GM08714 (cell line): Measurements from ENCODE around the gene ATF5.
"Not testable (repeated sequence)": the region's sequence is repeated elsewhere in the genome, so short reads cannot be mapped to it uniquely, and the experiment has no call there.

Source experiments
- H3K4me3 ChIP-seq: fragments of 200-500 bp; sonication (Bioruptor generic); 2 replicates; pipeline ENCODE4 v1.5.1; 2014; ENCODE audit warnings: mild to moderate bottlenecking, low read length, inconsistent platforms
- ZNF274 ChIP-seq: IDR thresholded peaks from 2 replicates; pipeline ENCODE4 v1.6.1; 2012; ENCODE audit warnings: mild to moderate bottlenecking, low read depth, low read length

Gene ATF5

DNA sequence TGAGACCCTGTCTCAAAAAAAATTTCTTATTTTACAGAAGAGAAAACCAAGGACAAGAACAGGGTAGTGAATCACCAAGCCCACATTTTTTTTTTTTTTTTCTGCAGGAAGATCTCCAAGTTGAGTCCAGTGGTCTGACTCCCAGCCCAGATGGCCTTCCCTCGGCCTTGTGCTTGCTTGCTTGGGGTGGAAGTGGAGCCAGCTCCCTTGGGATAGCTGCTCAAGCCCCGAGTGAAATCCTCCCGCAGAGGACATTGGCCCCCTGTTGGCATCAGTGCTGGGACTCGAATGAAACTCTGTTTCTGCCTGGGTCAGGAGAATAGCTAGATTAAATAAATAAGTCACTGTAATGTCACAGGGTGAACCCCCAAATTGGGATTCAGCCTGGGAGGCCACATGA lies 9.7 kb downstream of the ATF5 start:
- no peak for TF ChIP-seq ZNF274
- H3K4me3 ChIP-seq: no peak overlapping the region

DNA sequence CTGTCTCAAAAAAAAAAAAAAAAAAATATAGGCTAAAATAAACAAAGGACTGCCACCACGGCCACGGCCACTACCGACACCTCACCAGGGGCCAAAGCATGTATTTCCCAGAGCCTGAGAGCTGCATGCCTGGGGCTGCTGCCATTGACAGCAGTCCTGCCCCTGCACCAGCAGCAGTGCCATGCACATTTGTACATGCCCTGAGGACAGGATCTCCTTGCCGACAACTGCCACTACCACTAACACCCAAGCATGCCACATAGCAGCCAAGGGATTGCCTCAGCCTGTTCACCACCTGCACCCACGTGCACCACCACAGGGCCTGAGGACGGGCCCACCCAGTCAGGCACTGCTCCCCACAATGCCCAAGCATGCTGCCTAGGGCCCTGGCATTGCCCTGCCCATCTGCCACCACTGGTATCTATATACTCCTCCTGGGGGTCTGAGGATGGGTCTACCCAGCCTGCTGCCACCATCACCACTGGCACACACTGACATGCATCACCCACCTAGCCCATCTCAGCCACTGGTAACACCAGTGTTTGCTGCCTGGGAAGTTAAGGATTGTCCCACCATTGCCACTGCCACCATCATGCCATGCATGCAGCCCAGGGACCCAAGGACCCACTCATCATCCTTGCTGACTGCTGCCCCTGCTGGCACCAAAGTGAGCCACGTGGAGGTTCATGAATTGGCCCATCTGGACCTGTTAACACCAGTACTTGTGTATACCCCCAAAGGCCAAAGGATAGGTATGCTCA lies 10.9 kb downstream of the ATF5 start:
- no peak for TF ChIP-seq ZNF274
- H3K4me3 ChIP-seq: no peak overlapping the region

DNA sequence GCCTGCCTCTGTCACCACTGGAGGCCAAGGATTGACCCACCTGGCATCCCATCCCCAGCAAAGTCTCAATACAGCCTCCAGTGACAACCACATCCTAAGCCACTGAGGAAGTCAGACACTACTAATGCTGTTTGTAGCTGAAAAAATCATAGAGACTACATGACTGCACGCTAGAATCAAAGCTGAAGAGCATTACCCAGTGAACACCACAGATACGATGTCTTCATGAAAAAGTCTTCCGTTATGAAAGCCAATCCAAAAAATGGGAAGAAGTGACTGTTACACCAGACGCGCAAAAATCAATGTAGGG lies 11.4 kb downstream of the ATF5 start:
- no peak for TF ChIP-seq ZNF274
- no peak overlapping the region for H3K4me3 ChIP-seq

DNA sequence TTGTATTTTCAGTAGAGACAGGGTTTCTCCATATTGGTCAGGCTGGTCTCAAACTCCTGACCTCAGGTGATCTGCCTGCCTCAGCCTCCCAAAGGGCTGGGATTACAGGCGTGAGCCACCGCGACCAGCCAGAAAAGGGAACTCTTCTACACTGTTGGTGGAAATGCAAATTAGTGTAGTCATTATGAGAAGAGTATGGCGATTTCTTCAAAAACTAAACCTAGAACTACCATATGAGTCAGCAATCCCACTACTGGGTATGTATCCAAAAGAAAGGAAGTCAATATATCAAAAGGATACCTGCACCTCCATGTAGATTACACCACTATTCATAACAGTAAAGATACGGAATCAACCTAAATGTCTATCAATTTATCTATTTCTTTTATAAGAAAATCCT lies 15.6 kb downstream of the ATF5 start:
- H3K4me3 ChIP-seq: not testable (repeated sequence)

DNA sequence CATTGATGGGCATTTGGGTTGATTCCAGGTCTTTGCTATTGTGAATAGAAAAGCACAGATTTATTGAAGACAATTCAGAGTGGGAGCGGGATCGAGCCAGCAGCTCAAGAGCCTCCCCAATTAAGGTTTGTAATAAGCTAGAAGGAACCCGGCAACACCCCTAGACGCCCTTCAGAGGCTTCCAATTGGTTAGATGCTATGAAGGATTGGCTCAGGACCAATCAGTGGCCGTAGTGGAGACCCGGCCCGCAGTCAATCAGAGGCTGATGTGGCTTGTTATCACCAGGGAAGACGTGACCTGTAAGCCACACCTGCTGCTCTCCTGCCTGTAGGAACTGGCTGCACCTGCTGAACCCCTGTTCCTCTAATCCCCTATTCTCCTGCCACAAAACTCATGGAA lies 17.4 kb downstream of the ATF5 start:
- no peak for TF ChIP-seq ZNF274
- no peak overlapping the region for H3K4me3 ChIP-seq

DNA sequence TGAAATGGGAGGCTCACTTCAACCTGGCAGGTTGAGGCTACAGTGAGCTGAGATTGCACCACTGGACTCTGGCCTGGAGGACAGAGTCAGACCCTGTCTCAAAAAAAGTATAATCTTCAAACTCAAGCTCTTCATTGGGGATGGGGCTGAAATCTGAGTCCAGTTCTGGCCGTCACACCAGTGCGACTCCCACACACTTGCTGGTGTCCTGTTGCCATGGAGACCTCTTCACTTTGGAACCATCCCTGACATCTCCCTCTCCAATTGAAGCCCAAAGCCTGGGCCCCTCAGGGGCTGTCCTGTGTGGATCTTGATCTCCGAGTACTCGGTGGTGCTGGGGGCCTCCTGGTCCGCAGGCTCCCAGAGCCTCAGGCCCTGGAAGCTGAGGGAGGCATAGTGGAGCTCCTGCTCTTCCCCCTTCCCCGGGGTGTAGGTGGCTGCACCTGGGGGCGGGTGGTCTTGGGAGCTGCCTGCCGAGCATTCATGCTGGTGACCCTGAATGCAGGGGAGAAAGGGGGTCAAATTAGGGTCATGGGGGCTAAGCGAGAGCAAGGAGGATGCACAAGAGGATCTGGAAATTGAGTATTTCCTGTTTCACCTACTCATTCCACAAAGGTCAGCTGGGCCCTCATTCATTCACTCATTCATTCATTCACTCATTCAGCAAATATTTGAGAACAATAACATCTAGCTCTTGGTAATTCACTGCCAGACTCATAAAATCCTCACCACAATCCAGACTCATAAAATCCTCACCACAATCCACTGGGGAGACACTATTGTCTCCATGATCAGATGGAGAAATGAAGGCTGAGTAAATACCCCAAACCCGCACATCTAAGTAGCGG lies 21.0 kb downstream of the ATF5 start:
- no peak for TF ChIP-seq ZNF274

DNA sequence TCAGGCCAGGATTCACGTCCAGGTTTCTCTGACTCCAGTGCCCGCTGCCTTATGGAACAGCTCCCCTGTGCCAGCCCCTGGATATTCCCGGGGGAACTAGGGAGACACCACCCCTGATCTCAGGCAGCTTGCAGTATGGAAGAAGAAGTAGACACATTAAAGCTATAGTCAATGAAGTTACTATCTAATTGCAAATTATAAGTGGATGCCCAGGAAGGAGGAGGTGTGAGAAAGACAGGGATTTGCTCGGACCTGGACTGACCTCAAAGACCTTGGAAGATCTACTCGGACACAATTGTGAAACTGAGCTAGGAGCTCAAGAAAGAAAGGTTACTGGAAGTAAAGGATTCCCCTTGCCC lies 21.6 kb downstream of the ATF5 start:
- H3K4me3 ChIP-seq: no peak overlapping the region
- TF ChIP-seq ZNF274: no peak

More for the DNA sequence above, 21.0 kb downstream of the ATF5 start:
- no peak overlapping the region for H3K4me3 ChIP-seq

DNA sequence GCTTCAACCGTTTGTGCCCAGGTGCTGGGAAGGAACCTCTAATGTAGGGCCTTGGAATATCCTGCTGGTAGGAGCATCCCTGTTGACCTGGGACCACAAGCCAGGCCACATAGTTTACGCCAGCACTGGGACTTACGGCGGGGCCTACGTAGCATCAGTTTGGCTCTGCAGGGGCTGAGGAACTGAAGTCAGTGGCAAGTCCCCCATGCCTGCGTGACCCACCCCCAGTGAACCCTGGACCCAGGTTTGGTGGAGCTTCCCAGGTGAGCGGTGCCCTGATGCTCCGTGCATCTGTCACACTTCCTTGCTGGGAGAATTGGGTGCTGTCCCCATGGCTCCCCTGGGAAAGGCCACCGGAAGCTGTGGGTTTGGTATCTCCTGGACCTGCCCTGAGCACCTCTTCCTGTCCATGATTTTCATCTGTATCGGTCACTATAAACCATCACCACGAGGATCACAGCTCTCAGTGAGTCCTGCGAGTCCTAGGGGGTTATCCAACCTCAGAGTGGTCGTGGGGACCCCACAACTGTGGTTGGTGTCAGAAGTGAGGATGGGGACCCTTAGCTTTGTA lies 22.0 kb downstream of the ATF5 start:
- no peak overlapping the region for H3K4me3 ChIP-seq
- TF ChIP-seq ZNF274: no peak

DNA sequence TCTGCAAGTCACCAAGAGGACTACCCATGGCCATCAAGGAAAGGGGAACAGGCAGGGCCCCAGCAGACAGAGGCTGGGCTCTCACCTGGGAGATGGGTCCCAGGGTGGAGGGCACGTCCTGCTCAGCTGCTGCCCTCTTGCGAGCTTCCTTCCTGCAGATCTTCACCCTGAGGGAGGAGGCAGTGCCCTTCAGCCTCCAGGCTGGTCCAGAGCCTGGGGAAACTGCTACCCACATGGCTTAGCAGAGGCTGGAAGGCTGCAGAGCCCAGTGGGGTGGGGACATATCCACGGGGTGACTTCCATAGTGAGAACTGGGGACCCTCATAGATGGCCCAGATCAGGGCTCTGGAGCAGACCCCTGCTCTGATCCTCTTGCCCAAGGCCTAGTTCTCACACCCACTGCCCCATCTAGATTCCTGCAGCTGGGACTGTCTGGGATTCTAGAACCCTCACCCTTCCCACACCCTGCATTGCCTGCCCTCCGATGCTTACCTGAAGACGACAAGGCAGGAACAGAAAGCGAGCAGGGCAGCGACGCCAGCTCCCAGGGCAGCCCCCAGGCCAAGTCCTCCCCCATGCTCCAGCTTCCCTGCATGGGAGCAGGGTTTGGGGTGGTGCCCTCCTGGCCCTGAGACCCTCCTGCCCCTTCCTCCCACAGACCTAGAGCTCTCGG lies 22.9 kb downstream of the ATF5 start:
- TF ChIP-seq ZNF274: no peak
- H3K4me3 ChIP-seq: no peak overlapping the region

DNA sequence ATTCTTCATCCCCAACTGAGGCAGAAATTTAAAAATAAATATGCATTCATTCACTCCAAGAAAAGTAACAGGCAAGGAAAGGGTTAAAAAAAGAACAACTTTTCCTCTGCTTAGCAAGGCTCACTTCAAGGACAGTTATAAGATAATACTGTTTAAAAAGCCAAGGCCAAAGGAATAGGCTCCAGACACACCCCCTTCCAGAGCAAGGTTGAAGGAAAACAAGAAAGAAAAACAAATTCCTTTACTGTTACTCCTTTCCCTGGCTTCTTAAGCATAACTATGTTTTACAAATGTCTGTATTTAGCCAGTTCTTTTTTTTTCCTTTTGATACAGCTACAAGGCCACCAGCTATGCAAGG lies 23.5 kb downstream of the ATF5 start:
- no peak for TF ChIP-seq ZNF274
- no peak overlapping the region for H3K4me3 ChIP-seq

DNA sequence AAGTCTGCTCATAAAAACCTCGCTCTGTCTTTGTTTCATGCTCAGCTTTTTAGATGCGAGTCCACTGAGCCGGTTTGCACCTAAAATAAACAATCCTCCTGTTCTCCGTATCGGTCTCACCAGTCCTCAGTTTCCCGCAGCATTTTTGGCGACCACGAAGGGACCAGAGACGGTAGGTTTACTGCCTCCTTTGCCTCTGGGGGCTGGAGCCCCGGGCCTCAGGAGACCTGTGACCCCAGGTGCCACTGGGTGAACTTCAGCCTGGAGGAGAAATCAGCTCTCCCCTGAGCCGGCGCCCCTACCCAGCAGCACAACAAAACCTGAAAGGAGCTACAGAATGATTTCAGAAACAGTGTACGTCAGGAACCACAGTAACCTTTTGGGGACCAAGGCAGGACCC lies 23.9 kb downstream of the ATF5 start:
- no peak overlapping the region for H3K4me3 ChIP-seq
- no peak for TF ChIP-seq ZNF274

DNA sequence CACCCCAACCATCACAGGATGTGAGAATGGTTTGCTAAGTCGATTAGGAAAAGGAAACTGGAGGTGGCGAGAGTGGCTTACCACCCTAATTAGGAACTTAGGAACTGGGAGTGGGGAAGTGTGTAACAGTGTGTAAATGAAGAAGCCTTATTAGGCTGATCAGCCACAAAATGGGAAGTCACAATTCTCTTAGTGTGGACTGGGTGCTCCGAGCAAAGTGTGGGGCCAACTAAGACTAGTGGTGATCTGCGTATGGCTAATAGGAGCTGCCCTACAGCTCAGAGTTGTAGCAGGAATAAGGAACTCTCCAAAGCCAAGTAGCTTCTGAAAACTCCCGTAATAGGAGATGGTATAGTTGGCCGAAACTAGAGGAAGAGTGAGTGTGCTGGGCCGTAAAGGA lies 24.4 kb downstream of the ATF5 start:
- no peak overlapping the region for H3K4me3 ChIP-seq
- TF ChIP-seq ZNF274: no peak

DNA sequence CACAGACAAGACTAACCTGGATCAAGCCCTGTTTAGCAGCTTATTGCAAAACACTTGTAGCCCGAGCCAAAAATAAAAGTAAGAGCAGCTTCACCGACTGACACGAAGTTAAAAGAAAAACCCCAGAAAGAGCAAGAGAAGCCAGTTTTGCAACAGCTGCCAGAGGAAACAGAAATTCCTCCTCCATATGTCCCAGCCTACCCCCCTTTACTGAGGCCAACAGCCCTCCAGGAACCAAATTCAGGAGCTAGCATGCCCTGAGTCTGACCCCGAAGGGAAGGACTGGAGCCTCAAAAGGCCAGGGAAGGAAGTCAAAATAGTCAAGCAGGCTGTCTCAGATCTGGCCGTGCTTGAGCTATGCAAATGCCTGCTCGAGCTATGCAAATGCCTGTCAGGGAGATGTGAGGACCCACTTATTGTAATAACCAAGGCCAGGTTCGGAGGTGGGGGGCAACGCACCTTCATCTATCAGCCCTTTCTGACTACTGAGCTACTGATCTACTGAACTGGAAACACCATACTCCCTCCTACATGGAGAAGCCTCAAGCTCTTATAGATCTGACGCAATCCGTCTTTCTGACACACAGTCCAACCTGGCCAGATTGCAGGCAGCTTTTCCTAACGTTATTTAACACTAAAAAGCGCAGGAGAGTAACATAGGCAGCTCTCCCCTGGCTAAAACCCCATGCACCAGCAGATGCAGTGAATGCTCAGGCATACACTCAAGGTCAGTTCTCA lies 25.3 kb downstream of the ATF5 start:
- TF ChIP-seq ZNF274: no peak
- no peak overlapping the region for H3K4me3 ChIP-seq

DNA sequence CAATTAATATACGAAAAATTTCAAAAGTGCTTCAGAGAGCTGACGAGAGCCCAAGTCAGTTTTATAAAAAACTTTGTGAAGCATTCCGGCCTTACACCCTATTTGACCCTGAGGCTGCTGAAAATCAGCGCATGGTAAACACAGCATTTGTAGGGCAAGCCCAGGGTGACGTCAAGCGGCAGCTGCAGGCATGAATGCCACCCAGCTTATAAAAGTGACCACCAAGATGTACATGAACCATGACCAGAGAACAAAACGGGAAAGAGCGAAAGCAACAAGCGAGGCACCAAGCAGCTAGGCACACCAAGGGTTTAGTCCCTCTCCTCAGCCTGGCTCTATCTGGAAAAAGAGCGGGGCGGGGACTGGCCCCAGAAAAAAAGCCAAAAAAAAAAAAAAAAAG lies 25.9 kb downstream of the ATF5 start:
- H3K4me3 ChIP-seq: no peak overlapping the region
- no peak for TF ChIP-seq ZNF274
